OCI-LY1 (cell line): ENCODE measurements around the gene ROBO4.

ENCODE experiments used
- H2AFZ ChIP-seq: fragments of 200-600 bp; sonication (generic), shearing (Covaris generic); 2 replicates; pipeline ENCODE4 v1.6.0; 2014; ENCODE audit warnings: antibody characterized with exemption, mild to moderate bottlenecking, low read length
- H3F3A ChIP-seq: fragments of 200-600 bp; sonication (generic), shearing (Covaris generic); 2 replicates; pipeline ENCODE4 v1.6.0; 2014; ENCODE audit warnings: mild to moderate bottlenecking, antibody characterized with exemption, low read length, moderate library complexity; ENCODE audit not compliant: insufficient read depth
- H3K27ac ChIP-seq: fragments of 200-600 bp; sonication (generic); 2 replicates; pipeline ENCODE4 v1.5.1; 2014; ENCODE audit warnings: low read length, mixed run types, mild to moderate bottlenecking, low read depth; ENCODE audit not compliant: poor library complexity, severe bottlenecking
- H3K27me3 ChIP-seq: fragments of 200-600 bp; sonication (generic); 2 replicates; pipeline ENCODE4 v1.6.0; 2014; ENCODE audit warnings: antibody characterized with exemption, mild to moderate bottlenecking, low read length, moderate library complexity; ENCODE audit not compliant: insufficient read depth
- H3K36me3 ChIP-seq: fragments of 200-600 bp; sonication (generic); 2 replicates; pipeline ENCODE4 v1.6.1; 2014; ENCODE audit warnings: mild to moderate bottlenecking, antibody characterized with exemption, low read length, moderate library complexity, mixed read lengths; ENCODE audit not compliant: insufficient read depth
- H3K4me1 ChIP-seq: fragments of 200-600 bp; sonication (generic); 2 replicates; pipeline ENCODE4 v1.5.1; 2014; ENCODE audit warnings: mild to moderate bottlenecking, low read length, moderate library complexity; ENCODE audit not compliant: insufficient read depth, severe bottlenecking
- H3K4me2 ChIP-seq: fragments of 200-600 bp; sonication (generic), shearing (Covaris generic); 2 replicates; pipeline ENCODE4 v1.6.1; 2014; ENCODE audit warnings: low read length
- H3K4me3 ChIP-seq: fragments of 200-600 bp; sonication (generic); 2 replicates; pipeline ENCODE4 v1.5.1; 2014; ENCODE audit warnings: low read length, low read depth, mild to moderate bottlenecking, mixed read lengths; ENCODE audit not compliant: poor library complexity, severe bottlenecking
- H3K79me2 ChIP-seq: fragments of 200-600 bp; shearing (Covaris generic); 2 replicates; pipeline ENCODE4 v1.6.1; 2016; ENCODE audit warnings: mixed run types, low read length, mixed read lengths; ENCODE audit not compliant: insufficient read depth
- H3K9ac ChIP-seq: fragments of 200-600 bp; sonication (generic), shearing (Covaris generic); 2 replicates; pipeline ENCODE4 v1.6.1; 2014; ENCODE audit warnings: mild to moderate bottlenecking, low read length, mixed read lengths
- H3K9me2 ChIP-seq: fragments of 200-600 bp; sonication (generic), shearing (Covaris generic); 2 replicates; pipeline ENCODE4 v1.6.1; 2014; ENCODE audit warnings: low read depth, mild to moderate bottlenecking, low read length, mixed read lengths
- H3K9me3 ChIP-seq: fragments of 200-600 bp; shearing (Covaris generic); 2 replicates; pipeline ENCODE4 v1.6.1; 2014; ENCODE audit warnings: low read length, mixed read lengths
- H4K20me1 ChIP-seq: fragments of 200-600 bp; sonication (generic), shearing (Covaris generic); 2 replicates; pipeline ENCODE4 v1.6.0; 2016; ENCODE audit warnings: mild to moderate bottlenecking, low read length; ENCODE audit not compliant: insufficient read depth
- EZH2 ChIP-seq: fragments of 200-600 bp; sonication (generic), shearing (Covaris generic); IDR thresholded peaks from 2 replicates; pipeline ENCODE4 v1.8.0; 2017; ENCODE audit warnings: borderline replicate concordance, mixed run types, mild to moderate bottlenecking, antibody characterized with exemption, low read length, moderate library complexity, mixed read lengths
- TF ChIP-seq, protein P1 (sequence below): fragments of 200-600 bp; sonication (generic), shearing (Covaris generic); IDR thresholded peaks from 2 replicates; pipeline ENCODE4 v1.5.1; 2017; ENCODE audit warnings: mild to moderate bottlenecking, antibody characterized with exemption, low read length, moderate library complexity, mixed read lengths

The ROBO4 gene

DNA sequence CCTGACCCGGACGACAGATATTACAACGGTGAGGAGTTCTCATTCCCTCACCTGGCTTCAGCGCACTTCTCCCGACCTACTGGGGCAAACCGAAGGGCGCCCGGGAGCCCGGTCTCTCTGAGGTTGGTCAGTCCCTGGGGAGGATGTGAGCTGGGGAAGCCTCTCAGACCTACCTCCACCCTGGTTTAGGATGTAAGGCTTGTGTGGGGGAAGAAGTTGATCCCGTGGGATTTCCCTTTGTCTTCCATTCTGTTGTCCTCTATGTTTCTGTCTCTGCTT is 20.1 kb downstream of the ROBO4 start:
- H3F3A ChIP-seq: no peaks in the 10 kb centered on the region
- no peaks in the 10 kb centered on the region; the same call in 1 of the 2 replicates for H3K27me3 ChIP-seq
- no peak overlapping the region for H3K9ac ChIP-seq
- H3K9me3 ChIP-seq: no peaks in the 10 kb centered on the region
- no peaks in the 10 kb centered on the region for H3K36me3 ChIP-seq
- H4K20me1 ChIP-seq: no peaks in the 10 kb centered on the region
- H3K9me2 ChIP-seq: no peaks in the 10 kb centered on the region
- no peak overlapping the region for H2AFZ ChIP-seq
- H3K4me1 ChIP-seq: peaks cover 4% of the 10 kb centered on the region
- no peak overlapping the region for H3K4me2 ChIP-seq
- H3K4me3 ChIP-seq: no peak overlapping the region
- TF ChIP-seq, protein P1, sequence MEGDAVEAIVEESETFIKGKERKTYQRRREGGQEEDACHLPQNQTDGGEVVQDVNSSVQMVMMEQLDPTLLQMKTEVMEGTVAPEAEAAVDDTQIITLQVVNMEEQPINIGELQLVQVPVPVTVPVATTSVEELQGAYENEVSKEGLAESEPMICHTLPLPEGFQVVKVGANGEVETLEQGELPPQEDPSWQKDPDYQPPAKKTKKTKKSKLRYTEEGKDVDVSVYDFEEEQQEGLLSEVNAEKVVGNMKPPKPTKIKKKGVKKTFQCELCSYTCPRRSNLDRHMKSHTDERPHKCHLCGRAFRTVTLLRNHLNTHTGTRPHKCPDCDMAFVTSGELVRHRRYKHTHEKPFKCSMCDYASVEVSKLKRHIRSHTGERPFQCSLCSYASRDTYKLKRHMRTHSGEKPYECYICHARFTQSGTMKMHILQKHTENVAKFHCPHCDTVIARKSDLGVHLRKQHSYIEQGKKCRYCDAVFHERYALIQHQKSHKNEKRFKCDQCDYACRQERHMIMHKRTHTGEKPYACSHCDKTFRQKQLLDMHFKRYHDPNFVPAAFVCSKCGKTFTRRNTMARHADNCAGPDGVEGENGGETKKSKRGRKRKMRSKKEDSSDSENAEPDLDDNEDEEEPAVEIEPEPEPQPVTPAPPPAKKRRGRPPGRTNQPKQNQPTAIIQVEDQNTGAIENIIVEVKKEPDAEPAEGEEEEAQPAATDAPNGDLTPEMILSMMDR: no peak
- TF ChIP-seq EZH2: no peak
- no peaks in the 10 kb centered on the region for H3K79me2 ChIP-seq
- H3K27ac ChIP-seq: no peak overlapping the region

DNA sequence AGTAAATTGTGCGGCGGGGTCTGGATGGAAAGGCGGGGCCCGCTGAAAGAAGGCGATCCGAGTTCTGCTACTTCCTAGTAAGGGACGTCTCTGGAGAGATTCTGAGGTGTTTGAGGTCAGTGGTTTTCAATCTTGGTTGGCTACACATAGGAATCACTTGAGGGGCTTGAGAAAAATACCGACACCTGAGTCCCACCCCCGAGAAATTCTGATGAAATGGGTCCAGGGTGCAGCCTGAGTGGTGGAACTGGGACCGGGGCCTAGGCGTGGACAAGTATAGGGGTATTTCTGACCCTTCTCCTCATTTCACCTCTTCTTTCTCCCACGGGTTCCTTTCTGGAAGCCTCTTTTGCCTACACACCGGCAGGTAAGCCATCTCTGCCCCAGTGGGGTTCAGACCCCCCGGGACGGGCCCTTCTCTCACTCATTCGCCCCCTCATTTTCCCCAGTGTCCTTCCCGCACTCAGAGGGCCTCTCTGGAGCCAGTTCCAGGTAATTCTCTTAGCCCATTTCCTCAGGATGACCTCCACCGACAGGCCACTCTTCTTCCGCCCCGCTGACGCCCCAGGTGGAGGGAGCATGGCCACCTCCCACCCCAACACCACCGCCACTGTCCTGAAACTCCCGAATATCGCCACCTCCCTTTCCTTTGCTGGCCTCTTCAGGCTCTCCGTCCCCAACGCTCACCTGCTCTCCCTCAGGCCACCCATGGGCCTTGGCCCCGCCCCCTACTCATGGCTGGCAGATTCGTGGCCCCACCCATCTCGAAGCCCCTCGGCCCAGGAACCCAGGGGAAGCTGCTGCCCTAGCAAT is 20.6 kb downstream of the ROBO4 start:
- Histone ChIP-seq H4K20me1 (no peaks in the 10 kb centered on the region), H3K27ac (no peak overlapping the region), H3K79me2 (no peaks in the 10 kb centered on the region), H3K9me3 (no peaks in the 10 kb centered on the region), H3K36me3 (no peaks in the 10 kb centered on the region), H3F3A (no peaks in the 10 kb centered on the region), H3K4me1 (peaks cover 4% of the 10 kb centered on the region), H3K27me3 (no peaks in the 10 kb centered on the region; the same call in 1 of the 2 replicates), H3K9me2 (no peaks in the 10 kb centered on the region), H3K4me3 (peak overlapping the region; percentile 58), H2AFZ (no peak overlapping the region), H3K4me2 (peak overlapping the region; percentile 75), H3K9ac (no peak overlapping the region; the same call in 1 of the 2 replicates)
- TF ChIP-seq, protein P1: no peak

DNA sequence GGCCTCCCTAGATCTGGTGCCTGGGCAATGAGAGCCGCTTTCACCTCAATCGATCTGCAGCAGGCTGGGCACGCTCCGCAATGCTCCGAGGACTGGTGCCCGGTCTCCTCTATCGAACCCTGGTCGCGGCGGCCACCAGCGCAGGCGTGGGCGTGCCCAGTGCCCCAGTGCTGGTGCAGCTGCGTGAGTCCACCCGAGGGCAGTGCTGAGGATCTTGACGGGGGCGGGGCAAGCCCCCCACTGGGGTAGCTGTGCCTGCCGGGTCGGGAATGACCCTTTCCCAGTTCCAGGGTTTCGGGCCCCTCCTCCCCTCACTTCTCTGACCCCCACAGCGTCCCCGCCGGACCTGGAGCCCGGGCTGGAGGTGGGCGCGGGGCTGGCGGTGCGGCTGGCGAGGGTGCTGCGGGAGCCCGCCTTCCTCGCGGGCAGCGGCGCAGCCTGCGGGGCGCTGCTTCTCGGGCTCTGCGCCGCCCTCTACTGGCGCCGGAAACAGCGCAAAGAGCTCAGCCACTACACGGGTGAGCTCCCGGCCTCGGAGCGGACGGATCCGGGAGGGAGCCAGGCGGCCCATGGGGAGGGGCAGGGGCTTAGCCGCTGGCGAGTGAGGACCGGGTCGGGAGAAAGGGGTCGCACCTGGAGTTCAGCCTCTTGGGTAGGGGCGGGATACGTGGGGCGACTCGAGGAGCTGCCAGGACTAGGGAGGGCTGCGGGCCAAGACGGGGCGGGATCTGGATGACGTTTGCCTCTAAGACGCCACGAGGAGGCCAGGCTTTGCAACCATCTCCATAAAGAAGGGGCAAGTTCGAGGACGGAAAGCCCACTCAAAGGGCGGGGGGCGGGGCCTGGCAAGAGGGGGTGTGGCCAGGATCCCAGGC is 21.5 kb downstream of the ROBO4 start:
- H3K36me3 ChIP-seq: no peaks in the 10 kb centered on the region

More for the DNA sequence above, 21.5 kb downstream of the ROBO4 start:
- peak overlapping the region; percentile 58 for H3K4me3 ChIP-seq
- no peak overlapping the region for H2AFZ ChIP-seq
- no peaks in the 10 kb centered on the region; the same call in 1 of the 2 replicates for H3K27me3 ChIP-seq
- peak overlapping the region; percentile 75 for H3K4me2 ChIP-seq
- no peaks in the 10 kb centered on the region for H3K79me2 ChIP-seq
- H3K27ac ChIP-seq: no peak overlapping the region
- no peaks in the 10 kb centered on the region for H3K9me3 ChIP-seq
- TF ChIP-seq EZH2: no peak
- TF ChIP-seq, protein P1: peak; percentile 55
- peak overlapping the region; percentile 40; the same call in 1 of the 2 replicates for H3K9ac ChIP-seq
- no peaks in the 10 kb centered on the region for H4K20me1 ChIP-seq
- H3F3A ChIP-seq: no peaks in the 10 kb centered on the region
- no peaks in the 10 kb centered on the region for H3K9me2 ChIP-seq
- H3K4me1 ChIP-seq: peaks cover 4% of the 10 kb centered on the region
